ENCODE measurements around the gene ERC1.

DNA sequence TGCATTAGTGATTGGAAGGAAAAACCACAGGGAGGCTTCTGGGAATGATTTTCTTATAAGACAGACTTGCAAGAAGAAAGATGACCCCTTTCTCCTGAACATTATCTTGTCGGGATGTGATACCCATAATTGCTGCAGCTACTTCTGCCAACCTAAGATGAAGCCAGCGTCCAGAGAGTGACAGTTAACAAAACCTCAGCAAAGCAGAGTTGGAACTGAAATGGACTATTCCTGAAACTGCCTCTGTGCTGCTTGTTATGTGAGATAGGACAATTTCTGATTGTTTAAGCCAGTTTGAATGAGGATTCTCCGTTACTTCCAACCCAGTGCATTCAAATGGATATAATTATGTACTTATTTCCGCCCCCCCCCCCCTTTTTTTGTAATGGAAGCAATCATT lies 204.5 kb downstream of the ERC1 start:
- TF ChIP-seq, protein P1, sequence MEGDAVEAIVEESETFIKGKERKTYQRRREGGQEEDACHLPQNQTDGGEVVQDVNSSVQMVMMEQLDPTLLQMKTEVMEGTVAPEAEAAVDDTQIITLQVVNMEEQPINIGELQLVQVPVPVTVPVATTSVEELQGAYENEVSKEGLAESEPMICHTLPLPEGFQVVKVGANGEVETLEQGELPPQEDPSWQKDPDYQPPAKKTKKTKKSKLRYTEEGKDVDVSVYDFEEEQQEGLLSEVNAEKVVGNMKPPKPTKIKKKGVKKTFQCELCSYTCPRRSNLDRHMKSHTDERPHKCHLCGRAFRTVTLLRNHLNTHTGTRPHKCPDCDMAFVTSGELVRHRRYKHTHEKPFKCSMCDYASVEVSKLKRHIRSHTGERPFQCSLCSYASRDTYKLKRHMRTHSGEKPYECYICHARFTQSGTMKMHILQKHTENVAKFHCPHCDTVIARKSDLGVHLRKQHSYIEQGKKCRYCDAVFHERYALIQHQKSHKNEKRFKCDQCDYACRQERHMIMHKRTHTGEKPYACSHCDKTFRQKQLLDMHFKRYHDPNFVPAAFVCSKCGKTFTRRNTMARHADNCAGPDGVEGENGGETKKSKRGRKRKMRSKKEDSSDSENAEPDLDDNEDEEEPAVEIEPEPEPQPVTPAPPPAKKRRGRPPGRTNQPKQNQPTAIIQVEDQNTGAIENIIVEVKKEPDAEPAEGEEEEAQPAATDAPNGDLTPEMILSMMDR (IDR thresholded peaks at IDR 0.05; ENCODE audit: low read depth, low read length, poor library complexity, severe bottlenecking), result no peak
- no peak for TF ChIP-seq EZH2phosphoT487 (IDR thresholded peaks at IDR 0.05; ENCODE audit: borderline replicate concordance, low read length)

Measured in DOHH2 (cell line).